ENCODE measurements around the gene TLE1. TPM values are rescaled to one million over a fixed set of nuclear protein-coding genes. Genes with fewer than 3 reads are reported as not detected.

The TLE1 gene
- total RNA-seq, 3 donors from 2014 or later, result 42.9 to 51.8 (median 47.3) TPM

- ATAC-seq, result no peak
- H3K4me3 ChIP-seq, result no peak overlapping the region
- H3K4me1 ChIP-seq (ENCODE audit: low read depth), result no peaks in the 10 kb centered on the region
- H3K36me3 ChIP-seq (ENCODE audit: low read depth), result no peaks in the 10 kb centered on the region
- DNase-seq, result no peak
- intact Hi-C loops (cut with DNase I, micrococcal nuclease), result no loop called here
- TF ChIP-seq CTCF (IDR thresholded peaks at IDR 0.05), result no peak
- H3K9me3 ChIP-seq, result no peaks in the 10 kb centered on the region
Observed at GRCh38 chr9:81717061-81717746, 27.9 kb upstream of the TLE1 start.

GRCh38 chr9:81716409-81716808 is 27.1 kb upstream of the TLE1 start:
- ATAC-seq (no peak), DNase-seq (no peak)
- H3K36me3 ChIP-seq (ENCODE audit: low read depth), result no peaks in the 10 kb centered on the region
- intact Hi-C loops (cut with DNase I, micrococcal nuclease), result no loop called here
- no peak overlapping the region for H3K4me3 ChIP-seq
- H3K9me3 ChIP-seq, result no peaks in the 10 kb centered on the region
- TF ChIP-seq CTCF (IDR thresholded peaks at IDR 0.05), result no peak
- H3K4me1 ChIP-seq (ENCODE audit: low read depth), result no peaks in the 10 kb centered on the region

- H3K36me3 ChIP-seq (ENCODE audit: low read depth), result no peaks in the 10 kb centered on the region
- intact Hi-C loops (cut with DNase I, micrococcal nuclease), result no loop called here
- no peaks in the 10 kb centered on the region for H3K9me3 ChIP-seq
- H3K4me1 ChIP-seq (ENCODE audit: low read depth), result no peaks in the 10 kb centered on the region
- H3K4me3 ChIP-seq, result no peak overlapping the region
- no peak for ATAC-seq
- no peak for TF ChIP-seq CTCF (IDR thresholded peaks at IDR 0.05)
- DNase-seq, result no peak
Observed at GRCh38 chr9:81705578-81705977, 16.2 kb upstream of the TLE1 start.

- no peak for DNase-seq
- Histone ChIP-seq H3K4me1 (ENCODE audit: low read depth) (peaks cover 7% of the 10 kb centered on the region), H3K9me3 (no peaks in the 10 kb centered on the region), H3K36me3 (ENCODE audit: low read depth) (no peaks in the 10 kb centered on the region), H3K4me3 (no peak overlapping the region)
- intact Hi-C loops (cut with DNase I, micrococcal nuclease), result no loop called here
- no peak for TF ChIP-seq CTCF (IDR thresholded peaks at IDR 0.05)
- no peak for ATAC-seq
Observed at GRCh38 chr9:81694541-81694940, 5.2 kb upstream of the TLE1 start.

- no peak for DNase-seq
- no peak for TF ChIP-seq CTCF (IDR thresholded peaks at IDR 0.05)
- no peak for ATAC-seq
Observed at GRCh38 chr9:81693671-81694378, 4.5 kb upstream of the TLE1 start.

More at GRCh38 chr9:81693671-81694378, 4.5 kb upstream of the TLE1 start:
- Histone ChIP-seq H3K4me1 (ENCODE audit: low read depth) (peaks cover 7% of the 10 kb centered on the region), H3K4me3 (no peak overlapping the region), H3K9me3 (no peaks in the 10 kb centered on the region), H3K36me3 (ENCODE audit: low read depth) (no peaks in the 10 kb centered on the region)
- intact Hi-C loops (cut with DNase I, micrococcal nuclease), result no loop called here
